ENCODE data around the gene TESK1.

TESK1 gene

GRCh38 chr9:35563791-35564197 lies 41.3 kb upstream of the TESK1 start:
- H3K36me3 ChIP-seq (ENCODE audit: low read depth), result peaks cover 7% of the 10 kb centered on the region
- ATAC-seq (ENCODE audit: low read depth), result no peak
- no peak overlapping the region for H3K4me3 ChIP-seq (ENCODE audit: severe bottlenecking)
- TF ChIP-seq CTCF (IDR thresholded peaks at IDR 0.05; ENCODE audit: poor library complexity, severe bottlenecking), result no peak
- DNase-seq (ENCODE audit: low spot score), result no peak
- no peaks in the 10 kb centered on the region for H3K9me3 ChIP-seq (ENCODE audit: severe bottlenecking)
- H3K27ac ChIP-seq (ENCODE audit: poor library complexity, severe bottlenecking), result no peak overlapping the region
- H3K4me1 ChIP-seq (ENCODE audit: insufficient read depth, poor library complexity, severe bottlenecking), result no peaks in the 10 kb centered on the region
- H3K27me3 ChIP-seq (ENCODE audit: insufficient read depth, poor library complexity, severe bottlenecking), result no peaks in the 10 kb centered on the region

- DNase-seq (ENCODE audit: low spot score), result no peak
- no peak for TF ChIP-seq CTCF (IDR thresholded peaks at IDR 0.05; ENCODE audit: poor library complexity, severe bottlenecking)
Observed at GRCh38 chr9:35564658-35565061, 40.4 kb upstream of the TESK1 start.

GRCh38 chr9:35566417-35566816 lies 38.6 kb upstream of the TESK1 start:
- Histone ChIP-seq H3K9me3 (ENCODE audit: severe bottlenecking) (no peaks in the 10 kb centered on the region), H3K4me3 (ENCODE audit: severe bottlenecking) (no peak overlapping the region), H3K27ac (ENCODE audit: poor library complexity, severe bottlenecking) (no peak overlapping the region), H3K36me3 (ENCODE audit: low read depth) (no peaks in the 10 kb centered on the region; the same call in 1 of the 2 replicates), H3K27me3 (ENCODE audit: insufficient read depth, poor library complexity, severe bottlenecking) (no peaks in the 10 kb centered on the region), H3K4me1 (ENCODE audit: insufficient read depth, poor library complexity, severe bottlenecking) (no peaks in the 10 kb centered on the region)
- no peak for TF ChIP-seq CTCF (IDR thresholded peaks at IDR 0.05; ENCODE audit: poor library complexity, severe bottlenecking)
- ATAC-seq (ENCODE audit: low read depth) (no peak), DNase-seq (ENCODE audit: low spot score) (no peak)

More at GRCh38 chr9:35564658-35565061, 40.4 kb upstream of the TESK1 start:
- Histone ChIP-seq H3K27ac (ENCODE audit: poor library complexity, severe bottlenecking) (no peak overlapping the region), H3K4me3 (ENCODE audit: severe bottlenecking) (no peak overlapping the region), H3K27me3 (ENCODE audit: insufficient read depth, poor library complexity, severe bottlenecking) (no peaks in the 10 kb centered on the region), H3K4me1 (ENCODE audit: insufficient read depth, poor library complexity, severe bottlenecking) (no peaks in the 10 kb centered on the region), H3K36me3 (ENCODE audit: low read depth) (no peaks in the 10 kb centered on the region; the same call in 1 of the 2 replicates), H3K9me3 (ENCODE audit: severe bottlenecking) (no peaks in the 10 kb centered on the region)
- ATAC-seq (ENCODE audit: low read depth), result no peak

- H3K27ac ChIP-seq (ENCODE audit: poor library complexity, severe bottlenecking), result no peak overlapping the region
- TF ChIP-seq CTCF (IDR thresholded peaks at IDR 0.05; ENCODE audit: poor library complexity, severe bottlenecking), result no peak
Observed at GRCh38 chr9:35568196-35568595, 36.9 kb upstream of the TESK1 start.

GRCh38 chr9:35569206-35569605 lies 35.9 kb upstream of the TESK1 start:
- Histone ChIP-seq H3K4me1 (ENCODE audit: insufficient read depth, poor library complexity, severe bottlenecking) (no peaks in the 10 kb centered on the region), H3K4me3 (ENCODE audit: severe bottlenecking) (no peak overlapping the region), H3K36me3 (ENCODE audit: low read depth) (no peaks in the 10 kb centered on the region), H3K27me3 (ENCODE audit: insufficient read depth, poor library complexity, severe bottlenecking) (no peaks in the 10 kb centered on the region), H3K27ac (ENCODE audit: poor library complexity, severe bottlenecking) (no peak overlapping the region), H3K9me3 (ENCODE audit: severe bottlenecking) (no peaks in the 10 kb centered on the region)
- DNase-seq (ENCODE audit: low spot score), result no peak
- no peak for TF ChIP-seq CTCF (IDR thresholded peaks at IDR 0.05; ENCODE audit: poor library complexity, severe bottlenecking)
- ATAC-seq (ENCODE audit: low read depth), result no peak

More at GRCh38 chr9:35568196-35568595, 36.9 kb upstream of the TESK1 start:
- Histone ChIP-seq H3K27me3 (ENCODE audit: insufficient read depth, poor library complexity, severe bottlenecking) (no peaks in the 10 kb centered on the region), H3K4me3 (ENCODE audit: severe bottlenecking) (no peak overlapping the region), H3K9me3 (ENCODE audit: severe bottlenecking) (no peaks in the 10 kb centered on the region), H3K4me1 (ENCODE audit: insufficient read depth, poor library complexity, severe bottlenecking) (no peaks in the 10 kb centered on the region), H3K36me3 (ENCODE audit: low read depth) (no peaks in the 10 kb centered on the region)
- DNase-seq (ENCODE audit: low spot score), result no peak
- ATAC-seq (ENCODE audit: low read depth), result no peak
